Mammary epithelial cell (primary cell): ENCODE data around the gene CDC34.

Source experiments
- EZH2 ChIP-seq: IDR thresholded peaks from 2 replicates; pipeline ENCODE4 v1.6.1; 2012; ENCODE audit warnings: low read length, inconsistent platforms, borderline replicate concordance
- TF ChIP-seq, protein P1 (sequence below), 2 donors: IDR thresholded peaks in 1 of 2; conservative IDR thresholded peaks in 1 of 2; 2 replicates each; pipeline ENCODE4 v1.5.1; 2011 to 2012; ENCODE audit warnings: inconsistent platforms in 2 of 2, low read length in 2 of 2, mild to moderate bottlenecking in 2 of 2, control low read depth in 1 of 2, low read depth in 1 of 2; ENCODE audit not compliant: insufficient read depth in 1 of 2; ENCODE audit errors: extremely low read depth in 1 of 2

DNA sequence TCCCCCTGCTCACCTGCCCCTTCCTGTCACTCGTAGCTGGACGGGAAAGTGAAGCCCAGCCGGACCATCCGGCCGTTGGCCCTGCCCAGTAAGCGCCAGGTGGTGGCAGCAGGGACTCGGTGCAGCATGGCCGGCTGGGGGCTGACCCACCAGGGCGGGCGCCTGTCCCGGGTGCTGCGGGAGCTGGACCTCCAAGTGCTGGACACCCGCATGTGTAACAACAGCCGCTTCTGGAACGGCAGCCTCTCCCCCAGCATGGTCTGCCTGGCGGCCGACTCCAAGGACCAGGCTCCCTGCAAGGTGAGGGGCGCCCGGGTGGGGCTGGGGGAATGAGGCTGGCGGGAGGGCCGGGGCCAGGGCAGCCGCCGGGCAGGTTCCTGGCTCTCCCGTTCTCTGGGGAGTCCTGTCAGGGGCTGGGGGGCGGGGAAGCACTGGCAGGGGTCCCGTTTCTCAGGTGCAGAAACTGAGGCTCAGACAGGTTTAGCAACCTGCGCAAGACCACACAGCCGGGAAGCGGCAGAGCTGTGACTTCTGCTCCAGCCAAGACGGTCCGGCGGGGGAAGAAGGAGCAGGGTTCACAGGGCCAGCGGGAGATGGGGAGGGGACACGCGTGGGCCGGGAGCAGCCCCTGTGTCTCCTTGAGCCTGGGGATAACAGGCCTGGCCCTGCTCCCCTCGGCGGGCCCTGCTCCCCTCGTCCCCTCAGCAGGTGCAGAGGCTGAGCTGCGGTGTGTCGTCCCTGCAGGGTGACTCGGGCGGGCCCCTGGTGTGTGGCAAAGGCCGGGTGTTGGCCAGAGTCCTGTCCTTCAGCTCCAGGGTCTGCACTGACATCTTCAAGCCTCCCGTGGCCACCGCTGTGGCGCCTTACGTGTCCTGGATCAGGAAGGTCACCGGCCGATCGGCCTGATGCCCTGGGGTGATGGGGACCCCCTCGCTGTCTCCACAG lies 17.6 kb downstream of the CDC34 start:
- TF ChIP-seq, protein P1, sequence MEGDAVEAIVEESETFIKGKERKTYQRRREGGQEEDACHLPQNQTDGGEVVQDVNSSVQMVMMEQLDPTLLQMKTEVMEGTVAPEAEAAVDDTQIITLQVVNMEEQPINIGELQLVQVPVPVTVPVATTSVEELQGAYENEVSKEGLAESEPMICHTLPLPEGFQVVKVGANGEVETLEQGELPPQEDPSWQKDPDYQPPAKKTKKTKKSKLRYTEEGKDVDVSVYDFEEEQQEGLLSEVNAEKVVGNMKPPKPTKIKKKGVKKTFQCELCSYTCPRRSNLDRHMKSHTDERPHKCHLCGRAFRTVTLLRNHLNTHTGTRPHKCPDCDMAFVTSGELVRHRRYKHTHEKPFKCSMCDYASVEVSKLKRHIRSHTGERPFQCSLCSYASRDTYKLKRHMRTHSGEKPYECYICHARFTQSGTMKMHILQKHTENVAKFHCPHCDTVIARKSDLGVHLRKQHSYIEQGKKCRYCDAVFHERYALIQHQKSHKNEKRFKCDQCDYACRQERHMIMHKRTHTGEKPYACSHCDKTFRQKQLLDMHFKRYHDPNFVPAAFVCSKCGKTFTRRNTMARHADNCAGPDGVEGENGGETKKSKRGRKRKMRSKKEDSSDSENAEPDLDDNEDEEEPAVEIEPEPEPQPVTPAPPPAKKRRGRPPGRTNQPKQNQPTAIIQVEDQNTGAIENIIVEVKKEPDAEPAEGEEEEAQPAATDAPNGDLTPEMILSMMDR (conservative IDR thresholded peaks at IDR 0.05 in 1 of 2, IDR thresholded peaks at IDR 0.05 in 1 of 2; ENCODE audit: extremely low read depth in 1 of 2, insufficient read depth in 1 of 2, low read depth in 1 of 2, low read length in 2 of 2) = no peak
- TF ChIP-seq EZH2 = no peak
